Right lung (tissue), 5 donors: ENCODE data around the gene TUBA3D. TPM values are rescaled to one million over a fixed set of nuclear protein-coding genes. Genes with fewer than 3 reads are reported as not detected.
"Not testable (repeated sequence)": the region's sequence is repeated elsewhere in the genome, so short reads cannot be mapped to it uniquely, and the experiment has no call there.

Experiments used
- DNase-seq, 2 donors: peaks; one replicate each; pipeline ENCODE4 v3.0.0-alpha.2; 2013
- polyA plus RNA-seq, 5 donors: library from polyadenylated mRNA; unstranded; fragments of 120-200 nt; gene quantifications; one replicate each; pipeline versions ENCODE4 v1.2.1 to v1.2.3, GENCODE V29; 2013; ENCODE audit warnings: inconsistent platforms in 1 of 5, low replicate concordance in 1 of 5; ENCODE audit not compliant: insufficient read length in 5 of 5, insufficient read depth in 1 of 5

The TUBA3D gene
- polyA plus RNA-seq, 5 donors = 0.44 to 1.6 (median 1.3) TPM

DNA sequence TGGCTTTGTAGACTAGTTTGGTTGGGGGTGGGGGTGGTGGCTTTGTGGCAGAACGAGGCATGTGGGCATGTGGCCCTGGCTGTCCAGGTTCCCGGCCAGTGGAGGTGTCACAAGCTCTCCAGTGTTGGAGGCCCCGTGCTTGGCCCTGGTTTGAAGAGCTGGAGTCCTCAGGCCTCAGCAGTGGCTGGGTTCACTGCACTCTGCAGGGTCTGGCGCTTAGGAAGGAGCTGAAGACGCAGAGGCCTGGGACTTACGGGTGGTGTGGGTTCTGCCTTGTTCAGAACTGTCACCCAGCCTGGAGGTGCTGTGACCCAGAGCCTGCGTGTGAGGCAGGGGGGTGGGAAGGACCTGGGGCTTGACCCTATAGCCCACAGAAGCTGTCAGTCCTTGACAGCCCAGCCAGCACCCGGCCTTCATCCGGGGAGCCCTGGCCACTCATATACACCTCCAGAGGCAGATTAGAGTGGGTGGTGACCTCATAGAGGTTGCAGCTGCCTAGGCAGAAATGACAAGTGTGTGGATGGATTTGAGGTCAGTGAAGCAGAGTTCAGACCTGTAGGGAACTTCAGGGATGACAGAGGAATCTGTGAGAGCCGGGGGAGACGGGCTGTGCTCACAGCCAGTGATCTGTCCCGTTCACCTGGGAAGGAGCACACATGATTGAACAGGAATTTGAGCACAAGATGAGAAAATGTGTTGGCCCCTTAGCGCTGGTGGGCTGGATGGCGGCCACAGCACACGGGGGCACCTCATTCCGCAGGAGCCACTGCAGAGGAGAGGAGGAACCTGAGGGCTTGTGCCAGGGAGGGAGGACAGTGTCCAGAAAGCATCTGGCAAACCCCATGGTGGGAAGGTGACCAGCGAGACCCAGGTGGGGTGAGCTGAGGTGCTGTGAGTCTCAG, 36.3 kb downstream of the TUBA3D start:
- not testable (repeated sequence) for DNase-seq

DNA sequence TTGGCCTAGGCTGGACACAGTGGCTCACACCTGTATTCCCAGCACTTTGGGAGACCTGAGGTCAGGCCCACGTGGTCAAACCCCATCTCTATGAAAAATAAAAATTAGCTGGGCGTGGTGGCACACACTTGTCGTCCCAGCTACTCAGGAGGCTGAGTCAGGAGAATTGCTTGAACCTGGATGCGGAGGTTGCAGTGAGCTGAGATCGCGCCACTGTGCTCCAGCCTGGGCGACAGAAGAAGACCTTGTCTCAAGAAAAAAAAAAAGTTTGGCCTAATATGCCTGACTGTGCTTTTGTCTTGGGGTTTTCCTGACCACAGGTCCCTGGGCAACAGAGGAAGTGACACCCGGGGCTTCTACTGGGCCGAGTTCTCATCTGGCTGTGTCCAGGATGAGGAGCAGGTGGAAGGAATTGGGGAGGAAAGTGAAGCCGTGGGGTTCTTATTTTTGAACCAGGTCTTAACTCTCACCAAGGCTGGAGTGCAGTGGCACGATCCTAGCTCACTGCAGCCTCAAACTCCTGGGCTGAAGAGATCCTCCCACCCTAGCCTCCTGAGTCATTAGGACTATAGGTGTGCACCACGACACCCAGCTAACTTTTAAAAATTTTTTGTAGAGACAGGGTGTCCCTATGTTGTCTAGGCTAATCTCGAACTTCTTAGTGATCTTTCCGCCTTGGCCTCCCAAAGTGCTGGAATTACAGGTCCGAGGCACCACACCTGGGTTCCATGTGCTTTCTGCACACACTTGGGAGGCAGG, 38.7 kb downstream of the TUBA3D start:
- not testable (repeated sequence) for DNase-seq

DNA sequence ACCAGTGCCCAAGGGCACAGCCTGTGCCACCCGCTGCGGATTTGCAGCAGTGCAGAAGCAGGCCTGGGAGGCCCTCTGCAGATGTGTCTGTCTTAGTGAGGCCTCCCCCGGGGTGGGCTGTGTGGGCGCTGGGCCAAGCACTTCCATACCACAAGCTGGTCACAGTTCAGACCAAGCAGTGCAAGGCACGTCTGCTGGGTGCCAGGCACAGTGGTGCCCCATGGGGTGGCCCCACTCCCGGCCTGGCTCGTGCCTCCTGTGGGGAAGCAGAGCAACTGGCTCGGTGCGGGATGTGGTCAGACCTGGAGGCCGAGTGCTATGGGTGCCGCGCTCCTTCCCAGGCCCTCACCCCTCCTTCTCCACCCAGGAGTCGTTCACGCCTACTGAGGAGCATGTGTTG, 39.3 kb downstream of the TUBA3D start:
- not testable (repeated sequence) for DNase-seq

- no peak for DNase-seq
Measured at GRCh38 chr2:131516011-131516410, 40.1 kb downstream of the TUBA3D start.

DNA sequence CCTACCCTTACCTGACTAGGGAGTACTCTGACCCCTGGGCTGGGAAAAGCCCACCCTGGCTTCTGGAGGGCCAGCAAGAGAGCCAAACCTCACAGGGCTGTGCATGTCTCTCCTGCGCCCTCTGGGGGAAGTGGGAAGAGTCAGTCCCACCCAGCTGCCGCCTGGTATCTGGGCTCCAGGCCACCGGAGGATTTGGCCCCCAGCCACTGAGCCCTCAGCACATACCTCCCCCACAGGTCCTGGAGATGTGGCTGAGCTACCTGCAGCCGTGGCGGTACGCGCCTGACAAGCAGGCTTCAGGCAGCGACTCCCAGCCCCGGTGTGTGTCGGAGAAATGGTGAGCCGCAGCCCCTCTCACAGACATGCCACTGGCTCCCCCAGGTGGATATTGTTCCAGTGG, 40.7 kb downstream of the TUBA3D start:
- not testable (repeated sequence) for DNase-seq

DNA sequence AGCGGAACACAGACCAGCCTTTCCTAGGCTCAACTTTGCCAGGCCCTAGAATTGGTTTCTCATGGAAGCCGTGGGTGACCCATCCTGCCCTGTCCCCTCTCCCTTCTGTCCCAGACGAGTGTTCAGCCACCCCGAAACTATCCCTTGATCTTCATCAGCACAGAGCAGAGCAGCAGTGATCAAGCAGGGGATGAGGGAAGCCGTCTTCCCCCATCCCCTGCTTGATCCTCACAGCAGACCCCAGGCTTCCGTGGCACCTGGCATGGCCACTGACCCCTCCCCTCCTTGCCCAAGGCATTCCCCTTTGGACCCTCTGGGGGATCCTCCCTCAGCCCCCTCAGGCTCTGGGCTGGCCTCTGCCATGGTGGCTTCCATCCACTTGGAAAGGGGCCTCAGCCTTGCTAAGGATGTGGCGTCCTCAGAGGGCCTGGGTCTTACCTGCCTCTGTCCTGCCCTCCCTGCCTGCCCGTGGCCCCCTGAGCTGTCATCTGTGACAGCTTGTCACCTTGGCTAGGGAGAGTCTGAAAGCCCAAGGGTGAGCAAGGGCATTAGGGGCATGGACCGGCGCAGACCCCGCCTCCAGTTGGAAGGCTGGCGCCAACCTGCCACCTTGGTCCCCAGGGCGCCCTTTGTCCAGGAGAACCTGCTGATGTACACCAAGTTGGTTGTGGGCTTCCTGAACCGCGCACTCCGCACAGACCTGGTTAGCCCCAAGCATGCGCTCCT, 41.4 kb downstream of the TUBA3D start:
- no peak for DNase-seq

GRCh38 chr2:131517856-131518255, 41.9 kb downstream of the TUBA3D start:
- not testable (repeated sequence) for DNase-seq

- DNase-seq = not testable (repeated sequence)
Measured at GRCh38 chr2:131518531-131518930, 42.6 kb downstream of the TUBA3D start.

DNA sequence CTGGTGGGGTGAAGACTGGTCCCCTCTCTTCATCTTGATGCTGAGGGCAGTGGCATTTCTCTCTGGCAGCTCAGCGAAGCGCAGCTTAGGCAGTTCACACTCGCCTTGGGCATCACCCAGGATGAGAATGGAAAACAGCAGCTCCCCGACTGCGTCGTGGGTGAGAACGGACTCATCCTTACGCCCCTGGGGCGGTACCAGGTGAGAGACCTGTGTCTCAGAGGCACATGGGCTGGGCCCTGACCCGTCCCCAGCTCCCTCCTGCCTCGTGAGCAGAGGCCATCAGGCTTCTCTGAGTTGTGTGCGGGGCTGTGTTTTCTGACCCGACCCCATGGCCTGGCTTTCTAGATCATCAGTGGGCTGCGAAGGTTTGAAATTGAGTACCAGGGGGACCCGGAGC, 43.5 kb downstream of the TUBA3D start:
- no peak for DNase-seq

- not testable (repeated sequence) for DNase-seq
Measured at GRCh38 chr2:131519871-131520470, 44.1 kb downstream of the TUBA3D start.

- no peak for DNase-seq
Measured at GRCh38 chr2:131520526-131520925, 44.6 kb downstream of the TUBA3D start.

DNA sequence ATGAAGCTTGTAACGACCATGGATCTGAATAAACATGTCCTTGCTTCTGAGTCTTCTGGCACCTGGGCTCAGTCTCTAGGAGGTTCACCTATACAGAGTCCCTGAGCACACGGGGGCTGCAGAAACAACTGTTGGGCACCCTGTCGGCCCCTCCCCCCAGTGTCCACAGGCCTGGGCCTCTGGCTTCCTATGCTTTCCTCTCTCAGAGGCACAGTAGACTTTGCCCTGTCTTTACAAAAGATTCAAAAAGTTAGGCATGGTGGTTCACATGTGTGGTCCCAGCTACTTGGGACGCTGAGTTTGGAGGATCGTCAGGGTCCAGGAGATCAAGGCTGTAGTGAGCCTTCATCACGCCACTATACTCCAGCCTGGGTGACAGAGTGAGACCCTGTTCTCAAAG, 45.6 kb downstream of the TUBA3D start:
- not testable (repeated sequence) for DNase-seq

DNA sequence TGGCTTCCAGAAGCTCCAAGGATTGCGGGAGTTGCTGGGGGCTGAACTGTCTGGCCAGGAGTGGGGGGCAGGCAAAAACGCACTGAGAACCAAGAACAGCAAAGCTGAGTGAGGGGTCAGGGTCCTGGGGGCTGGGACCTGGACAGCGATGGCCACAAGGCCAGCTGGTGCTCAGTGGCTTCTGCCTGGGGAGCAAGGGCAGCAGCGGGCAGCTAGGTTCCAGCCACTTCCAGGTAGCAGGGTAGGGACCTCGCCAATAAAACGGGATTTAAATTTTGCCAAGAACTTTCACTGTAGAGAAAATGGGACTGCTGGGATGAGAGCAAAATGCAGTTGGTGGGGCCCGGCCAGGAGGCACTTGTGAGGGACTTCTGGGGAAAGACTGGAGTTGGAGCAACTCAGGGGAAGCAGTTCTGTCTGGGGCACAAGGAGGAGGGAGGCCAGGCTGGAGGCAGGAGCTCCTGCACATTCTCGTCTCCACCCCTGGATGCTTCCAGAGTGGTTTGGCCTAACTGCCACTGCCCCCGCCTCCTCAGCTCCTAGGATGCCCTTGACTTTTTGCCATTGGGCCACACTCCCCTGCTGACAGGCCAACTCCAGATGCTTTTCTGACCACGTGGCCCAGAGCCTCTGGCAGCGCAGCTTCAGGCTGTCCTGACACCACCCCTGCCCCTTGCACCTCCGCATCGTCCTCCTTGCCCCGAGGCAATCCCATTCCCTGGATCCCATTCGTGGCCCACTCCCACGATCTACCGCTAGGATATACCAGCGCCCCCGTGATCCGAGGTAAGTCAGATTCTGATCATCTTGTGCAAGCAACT, 46.3 kb downstream of the TUBA3D start:
- no peak for DNase-seq

GRCh38 chr2:131525256-131525655, 49.3 kb downstream of the TUBA3D start:
- not testable (repeated sequence) for DNase-seq

DNA sequence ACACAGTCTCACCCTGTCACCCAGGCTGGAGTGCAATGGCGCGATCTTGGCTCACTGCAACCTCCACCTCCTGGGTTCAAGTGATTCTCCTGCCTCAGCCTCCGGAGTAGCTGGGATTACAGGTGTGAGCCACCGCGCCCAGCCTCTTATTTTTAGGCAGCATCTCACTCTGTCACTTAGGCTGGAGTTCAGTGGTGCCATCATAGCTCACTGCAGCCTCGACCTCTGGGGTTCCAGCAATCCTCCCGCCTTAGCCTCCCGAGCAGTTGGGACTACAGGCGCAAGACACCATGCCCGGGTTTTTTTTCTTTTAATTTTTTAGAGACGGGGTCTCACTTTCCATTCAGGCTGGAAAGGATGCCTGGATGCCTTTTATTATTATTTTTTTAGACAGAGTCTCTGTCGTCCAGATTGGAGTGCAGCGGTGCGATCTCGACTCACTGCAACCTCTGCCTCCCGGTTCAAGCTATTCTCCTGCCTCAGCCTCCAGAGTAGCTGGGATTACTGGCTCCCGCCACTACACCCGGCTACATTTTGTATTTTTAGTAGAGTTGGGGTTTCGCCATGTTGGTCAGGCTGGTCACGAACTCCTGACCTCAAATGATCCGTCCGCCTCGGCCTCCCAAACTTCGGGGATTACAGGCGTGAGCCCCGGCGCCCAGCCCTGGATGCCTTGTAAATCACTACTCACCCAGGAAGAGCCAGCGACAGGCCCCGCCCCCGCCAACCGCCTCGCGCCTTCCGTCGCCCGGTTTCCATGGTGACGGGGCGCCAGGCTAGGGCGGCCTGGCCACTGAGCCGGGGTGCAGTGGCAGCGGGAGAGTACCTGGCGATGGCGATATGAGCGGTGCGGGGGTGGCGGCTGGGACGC, 51.4 kb downstream of the TUBA3D start, which contains the start of gene CCDC74A:
CCDC74A (plus strand) TSS at position 758 of the 871 bp plus-strand sequence; CDS start at position 841, 83 bp downstream.
- peak; percentile 25 to 28 for DNase-seq

GRCh38 chr2:131528981-131529863, 53.3 kb downstream of the TUBA3D start:
- DNase-seq = not testable (repeated sequence)

GRCh38 chr2:131529864-131530445, 54.0 kb downstream of the TUBA3D start:
- DNase-seq = not testable (repeated sequence)
